SU-DHL-6 (cell line): ENCODE measurements around the gene MORC2.

ENCODE experiments used
- H2AFZ ChIP-seq: fragments of 200-600 bp; sonication (generic); 2 replicates; pipeline ENCODE4 v1.6.1; 2014; ENCODE audit warnings: low read depth, mild to moderate bottlenecking, moderate library complexity, mixed read lengths, antibody characterized with exemption, low read length; ENCODE audit not compliant: severe bottlenecking
- H3F3A ChIP-seq: fragments of 200-600 bp; shearing (Covaris generic); 2 replicates; pipeline ENCODE4 v1.6.0; 2016; ENCODE audit warnings: antibody characterized with exemption, mild to moderate bottlenecking; ENCODE audit not compliant: insufficient read depth
- H3K27ac ChIP-seq: fragments of 200-600 bp; sonication (generic); 2 replicates; pipeline ENCODE4 v1.5.1; 2016; ENCODE audit warnings: low read depth, mild to moderate bottlenecking, low read length, moderate library complexity, mixed read lengths
- H3K27me3 ChIP-seq: fragments of 200-600 bp; sonication (generic), shearing (Covaris generic); 2 replicates; pipeline ENCODE4 v1.6.0; 2014; ENCODE audit warnings: mild to moderate bottlenecking, low read length
- H3K36me3 ChIP-seq: fragments of 200-600 bp; sonication (generic); 2 replicates; pipeline ENCODE4 v1.6.1; 2014; ENCODE audit warnings: mild to moderate bottlenecking, low read length, mixed read lengths
- H3K4me2 ChIP-seq: fragments of 300-600, 200-600 bp; shearing (Covaris generic), sonication (generic); 2 replicates; pipeline ENCODE4 v1.6.0; 2014; ENCODE audit warnings: low read length, low read depth, mild to moderate bottlenecking; ENCODE audit not compliant: poor library complexity, severe bottlenecking
- H3K4me3 ChIP-seq: fragments of 200-600 bp; sonication (generic); 2 replicates; pipeline ENCODE4 v1.5.1; 2014; ENCODE audit warnings: antibody characterized with exemption, low read length, mild to moderate bottlenecking, mixed read lengths; ENCODE audit not compliant: insufficient read depth, poor library complexity, severe bottlenecking
- H3K79me2 ChIP-seq: fragments of 200-600 bp; sonication (generic); 2 replicates; pipeline ENCODE4 v1.6.1; 2014; ENCODE audit warnings: mild to moderate bottlenecking, low read length, moderate library complexity; ENCODE audit not compliant: insufficient read depth
- H3K9ac ChIP-seq: fragments of 200-600 bp; sonication (generic); 2 replicates; pipeline ENCODE4 v1.7.0; 2014; ENCODE audit warnings: mild to moderate bottlenecking, low read length
- H3K9me2 ChIP-seq: fragments of 200-600 bp; sonication (generic); replicated peaks from 2 replicates; pipeline ENCODE4 v1.6.1; 2014; ENCODE audit warnings: low read length; ENCODE audit not compliant: insufficient read depth
- H3K9me3 ChIP-seq: fragments of 200-600 bp; sonication (generic); 2 replicates; pipeline ENCODE4 v1.6.1; 2014; ENCODE audit warnings: low read length, mixed read lengths; ENCODE audit not compliant: insufficient read depth
- H4K20me1 ChIP-seq: fragments of 200-600 bp; sonication (generic); 2 replicates; pipeline ENCODE4 v1.6.1; 2014; ENCODE audit warnings: low read depth, mild to moderate bottlenecking, antibody characterized with exemption, low read length, moderate library complexity, mixed read lengths
- EZH2phosphoT487 ChIP-seq: fragments of 200-600 bp; sonication (generic), shearing (Covaris generic); conservative IDR thresholded peaks from 2 replicates; pipeline ENCODE4 v1.6.1; 2018; ENCODE audit warnings: mild to moderate bottlenecking, antibody characterized with exemption, low read length, moderate library complexity, mixed read lengths
- TF ChIP-seq, protein P1 (sequence below): fragments of 200-600 bp; sonication (generic); IDR thresholded peaks from one replicate; pipeline ENCODE4 v1.5.1; 2017; ENCODE audit warnings: antibody characterized with exemption, mild to moderate bottlenecking, low read length, moderate library complexity; ENCODE audit not compliant: insufficient read depth, poor library complexity, severe bottlenecking

The MORC2 gene

DNA sequence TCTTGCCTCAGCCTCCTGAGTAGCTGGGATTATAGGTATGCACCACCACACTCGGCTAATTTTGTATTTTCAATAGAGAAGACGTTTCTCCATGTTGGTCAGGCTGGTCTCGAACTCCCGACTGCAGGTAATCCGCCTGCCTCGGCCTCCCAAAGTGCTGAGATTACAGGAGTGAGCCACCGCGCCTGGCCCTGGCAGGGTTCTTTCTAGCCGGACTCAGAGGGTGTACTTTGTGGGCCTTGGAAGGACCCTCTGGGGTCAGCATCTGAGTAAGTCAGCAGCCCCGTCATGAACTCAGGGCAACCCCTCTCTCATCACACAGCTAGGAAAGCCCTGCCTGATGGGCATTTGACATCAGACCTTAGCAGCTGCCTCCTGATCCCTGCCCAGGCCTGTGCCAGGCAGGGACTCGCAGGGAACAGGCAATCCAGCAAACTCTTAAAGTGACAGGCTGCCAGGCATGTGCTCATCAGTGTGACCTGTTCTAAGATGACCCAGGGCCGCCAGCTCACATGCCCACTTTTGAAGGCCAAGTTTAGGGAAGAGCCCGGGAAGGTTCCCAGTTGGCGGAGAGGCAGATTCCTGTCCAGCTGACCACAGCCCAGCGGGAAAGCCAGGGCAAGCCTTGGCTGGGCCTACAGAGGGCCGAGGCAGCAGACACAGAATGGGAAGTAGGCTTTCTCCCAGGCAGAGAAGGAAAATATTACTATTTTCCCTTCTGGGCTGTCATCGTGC, 92.9 kb downstream of the MORC2 start:
- Histone ChIP-seq H3K9ac (no peak overlapping the region), H3K9me2 (no peaks in the 10 kb centered on the region), H3K36me3 (no peaks in the 10 kb centered on the region), H3K4me3 (no peak overlapping the region), H3K27ac (no peak overlapping the region), H3K9me3 (no peaks in the 10 kb centered on the region), H4K20me1 (no peaks in the 10 kb centered on the region), H3K79me2 (no peaks in the 10 kb centered on the region), H2AFZ (no peak overlapping the region), H3K4me2 (no peak overlapping the region), H3K27me3 (no peaks in the 10 kb centered on the region), H3F3A (no peaks in the 10 kb centered on the region)
- no peak for TF ChIP-seq EZH2phosphoT487
- TF ChIP-seq, protein P1, sequence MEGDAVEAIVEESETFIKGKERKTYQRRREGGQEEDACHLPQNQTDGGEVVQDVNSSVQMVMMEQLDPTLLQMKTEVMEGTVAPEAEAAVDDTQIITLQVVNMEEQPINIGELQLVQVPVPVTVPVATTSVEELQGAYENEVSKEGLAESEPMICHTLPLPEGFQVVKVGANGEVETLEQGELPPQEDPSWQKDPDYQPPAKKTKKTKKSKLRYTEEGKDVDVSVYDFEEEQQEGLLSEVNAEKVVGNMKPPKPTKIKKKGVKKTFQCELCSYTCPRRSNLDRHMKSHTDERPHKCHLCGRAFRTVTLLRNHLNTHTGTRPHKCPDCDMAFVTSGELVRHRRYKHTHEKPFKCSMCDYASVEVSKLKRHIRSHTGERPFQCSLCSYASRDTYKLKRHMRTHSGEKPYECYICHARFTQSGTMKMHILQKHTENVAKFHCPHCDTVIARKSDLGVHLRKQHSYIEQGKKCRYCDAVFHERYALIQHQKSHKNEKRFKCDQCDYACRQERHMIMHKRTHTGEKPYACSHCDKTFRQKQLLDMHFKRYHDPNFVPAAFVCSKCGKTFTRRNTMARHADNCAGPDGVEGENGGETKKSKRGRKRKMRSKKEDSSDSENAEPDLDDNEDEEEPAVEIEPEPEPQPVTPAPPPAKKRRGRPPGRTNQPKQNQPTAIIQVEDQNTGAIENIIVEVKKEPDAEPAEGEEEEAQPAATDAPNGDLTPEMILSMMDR: no peak
